Hematopoietic multipotent progenitor cell treated with erythropoietin and hydrocortisone succinate and interleukin-3 and kit ligand, for 15 days (in vitro differentiated cells): Measurements from ENCODE around the gene PHB1.
"Not testable (repeated sequence)": the region's sequence is repeated elsewhere in the genome, so short reads cannot be mapped to it uniquely, and the experiment has no call there.

ENCODE experiments used
- DNase-seq: peaks from one replicate; pipeline ENCODE4 v3.0.0-alpha.2; 2015; ENCODE audit warnings: low spot score

PHB1 gene

GRCh38 chr17:49406421-49407061 is 8.1 kb downstream of the PHB1 start:
- no peak for DNase-seq

- no peak for DNase-seq
Measured at GRCh38 chr17:49404906-49405305, 9.8 kb downstream of the PHB1 start.

DNA sequence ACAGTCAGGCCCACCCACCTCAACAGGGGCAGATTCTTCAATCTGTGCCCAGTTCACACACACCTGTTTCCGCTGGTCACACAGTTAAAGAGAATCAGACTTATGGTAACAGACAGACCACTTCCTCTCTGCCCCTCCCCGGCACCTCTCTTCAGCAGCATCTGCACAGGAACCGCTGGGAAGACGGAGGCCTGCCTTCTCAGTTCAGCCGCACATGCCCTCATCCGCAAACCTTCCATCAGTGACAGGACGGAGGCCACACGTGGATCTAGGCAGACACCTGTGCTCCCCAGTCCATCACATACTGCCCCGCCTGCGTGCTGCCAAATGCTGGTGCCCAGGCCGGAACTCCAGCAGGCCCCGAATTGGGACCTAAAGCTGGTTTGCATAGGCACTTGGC is 10.3 kb downstream of the PHB1 start:
- DNase-seq, result no peak

DNA sequence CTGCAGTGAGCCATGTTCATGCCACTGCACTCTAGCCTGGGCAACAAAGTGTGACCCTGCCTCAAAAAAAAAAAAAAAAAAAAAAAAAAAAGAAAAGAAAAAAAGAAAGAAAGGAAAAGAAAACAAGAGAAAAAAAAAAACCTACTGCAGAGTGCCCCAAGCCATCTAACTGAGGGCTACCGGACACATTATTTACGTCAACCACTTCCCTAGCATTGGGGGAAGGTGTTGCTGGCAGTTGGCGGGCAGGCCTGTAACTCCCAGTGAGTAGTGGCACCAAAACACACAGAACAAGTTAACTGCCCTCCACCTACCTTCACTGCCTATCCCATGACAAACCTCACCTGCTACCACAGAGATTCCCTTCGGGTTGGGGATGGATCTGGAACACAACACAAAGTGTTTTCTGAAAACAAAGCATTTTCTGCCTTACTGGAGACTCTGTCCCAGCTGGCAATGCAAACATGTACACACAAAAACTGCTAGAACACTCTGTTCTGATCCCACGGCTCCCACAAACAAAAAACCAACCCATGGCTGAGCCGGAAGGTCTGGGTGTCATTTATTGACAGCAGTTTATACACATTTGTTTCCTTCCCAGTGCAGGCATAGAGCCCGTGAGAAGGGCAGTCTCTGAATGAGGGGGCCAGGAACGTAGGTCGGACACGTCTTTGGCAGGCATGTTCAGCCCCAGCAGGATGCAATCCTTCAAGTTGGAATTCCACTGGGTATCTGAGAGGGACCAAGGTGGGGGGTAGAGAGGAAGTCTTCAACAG is 11.0 kb downstream of the PHB1 start:
- no peak for DNase-seq

GRCh38 chr17:49402706-49403105 is 12.0 kb downstream of the PHB1 start:
- DNase-seq, result no peak

GRCh38 chr17:49401971-49402611 is 12.6 kb downstream of the PHB1 start:
- no peak for DNase-seq

DNA sequence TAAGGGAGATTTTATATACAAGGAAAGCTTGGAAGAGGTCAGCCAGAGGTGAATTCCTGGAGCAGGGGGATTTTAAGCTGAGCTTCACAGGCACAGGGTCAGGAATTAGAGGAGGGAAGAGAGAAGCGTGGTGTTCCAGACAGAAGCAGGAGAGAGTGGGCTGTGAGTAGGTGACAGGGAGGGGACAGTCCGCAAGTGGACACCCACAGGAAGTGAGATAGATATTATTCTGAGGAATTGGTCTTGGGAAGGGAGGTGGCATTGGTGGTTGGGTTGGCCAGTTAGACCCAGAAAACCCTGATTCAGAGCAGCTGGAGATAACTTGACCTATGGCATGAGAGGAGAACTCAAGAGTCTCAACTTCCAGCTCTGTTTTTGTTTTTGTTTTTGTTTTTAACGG is 14.7 kb downstream of the PHB1 start:
- DNase-seq, result no peak

GRCh38 chr17:49397586-49397985 is 17.1 kb downstream of the PHB1 start:
- DNase-seq, result no peak

- DNase-seq, result no peak
Measured at GRCh38 chr17:49393491-49394255, 21.0 kb downstream of the PHB1 start.

- DNase-seq, result no peak
Measured at GRCh38 chr17:49390548-49391324, 23.9 kb downstream of the PHB1 start.

- DNase-seq, result not testable (repeated sequence)
Measured at GRCh38 chr17:49389514-49390347, 25.0 kb downstream of the PHB1 start.

DNA sequence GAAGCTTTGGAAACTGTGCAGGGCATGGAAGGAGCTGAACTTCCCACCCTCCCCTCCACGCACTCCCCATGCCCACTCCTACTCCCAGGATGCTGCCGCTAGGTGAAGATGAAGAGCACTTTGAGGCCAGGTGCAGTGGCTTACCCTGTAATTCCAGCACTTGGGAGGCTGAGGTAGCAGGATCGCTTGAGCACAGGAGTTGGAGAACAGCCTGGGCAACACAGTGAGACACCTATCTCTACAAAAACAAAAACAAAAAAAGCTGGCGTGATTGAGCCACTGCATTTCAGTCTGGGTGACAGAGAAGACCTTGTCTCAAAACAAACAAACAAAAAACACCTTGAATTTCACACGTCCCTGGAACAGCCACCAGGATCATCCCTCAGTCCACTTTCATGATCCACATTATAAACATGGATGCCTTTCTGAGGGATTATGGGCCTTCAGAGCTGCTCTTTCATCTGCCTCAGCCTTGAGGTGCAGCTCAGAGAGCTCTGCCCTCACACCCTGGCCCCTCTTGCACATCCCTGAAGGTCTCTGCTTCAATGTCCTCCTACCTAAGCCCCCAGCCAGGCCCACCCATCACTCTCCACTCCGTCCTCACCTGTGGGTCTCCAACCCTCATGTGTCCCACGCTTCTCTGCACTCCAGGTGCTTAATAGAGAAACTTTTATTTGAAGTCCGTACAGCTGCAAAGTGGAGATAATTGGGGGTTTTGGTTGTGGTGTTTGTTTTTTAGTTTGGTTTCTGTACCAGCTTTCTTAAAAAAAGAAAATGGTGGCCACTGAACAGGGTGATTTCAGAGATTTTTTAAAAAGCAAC is 25.8 kb downstream of the PHB1 start:
- no peak for DNase-seq

DNA sequence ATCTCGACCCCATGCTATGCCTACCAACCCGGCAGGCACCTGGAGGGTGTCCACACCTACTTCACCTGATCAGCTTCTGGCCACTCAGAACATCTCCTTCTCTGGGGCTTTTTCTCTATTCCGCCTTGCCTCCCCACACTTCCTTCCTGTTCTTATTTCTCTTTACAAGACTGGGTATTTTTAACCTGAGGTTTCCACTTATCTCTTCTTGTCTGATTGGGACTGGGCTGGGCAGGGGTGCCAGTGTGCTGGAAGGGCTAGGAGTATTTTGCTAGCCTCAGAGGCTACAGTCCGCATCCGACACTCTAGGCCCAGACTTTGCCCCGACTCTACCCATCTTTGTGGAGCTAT is 26.4 kb downstream of the PHB1 start:
- DNase-seq, result no peak

- no peak for DNase-seq
Measured at GRCh38 chr17:49387498-49388289, 27.0 kb downstream of the PHB1 start.

DNA sequence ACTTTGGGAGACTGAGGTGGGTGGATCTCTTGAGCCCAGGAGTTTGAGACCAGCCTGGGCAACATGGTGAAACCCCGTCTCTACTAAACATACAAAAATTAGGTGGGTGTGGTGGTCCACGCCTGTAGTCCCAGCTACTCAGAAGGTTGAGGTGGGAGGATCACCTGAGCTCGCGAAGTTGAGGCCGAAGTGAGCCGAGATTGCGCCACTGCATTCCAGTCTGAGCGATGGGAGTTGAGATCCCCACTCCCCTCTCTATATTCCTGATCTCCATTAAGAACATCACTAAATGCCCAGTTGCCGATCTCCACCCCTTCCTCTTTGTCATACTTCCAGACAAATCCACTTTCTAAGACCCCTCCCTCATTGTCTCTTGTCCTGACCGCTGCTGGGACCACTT is 28.3 kb downstream of the PHB1 start:
- DNase-seq, result no peak

DNA sequence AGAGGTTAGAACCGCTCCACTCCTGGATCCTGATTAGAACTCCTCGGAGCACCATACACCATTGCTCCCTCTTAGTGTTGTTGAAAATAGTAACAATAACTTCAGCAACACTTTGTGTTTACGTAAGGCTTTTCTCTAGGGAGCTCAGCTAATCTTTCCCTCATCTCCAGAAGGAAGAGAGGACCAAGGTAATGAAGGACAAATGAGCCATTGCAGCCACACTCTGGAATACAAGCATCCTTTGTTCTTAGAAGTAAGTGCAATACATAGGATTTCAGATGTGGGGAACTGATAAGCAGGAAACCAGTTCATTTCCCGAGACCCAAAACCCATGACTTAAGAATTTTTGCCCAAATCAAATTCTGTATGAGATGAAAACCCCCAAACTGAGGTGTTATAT is 29.7 kb downstream of the PHB1 start:
- no peak for DNase-seq

DNA sequence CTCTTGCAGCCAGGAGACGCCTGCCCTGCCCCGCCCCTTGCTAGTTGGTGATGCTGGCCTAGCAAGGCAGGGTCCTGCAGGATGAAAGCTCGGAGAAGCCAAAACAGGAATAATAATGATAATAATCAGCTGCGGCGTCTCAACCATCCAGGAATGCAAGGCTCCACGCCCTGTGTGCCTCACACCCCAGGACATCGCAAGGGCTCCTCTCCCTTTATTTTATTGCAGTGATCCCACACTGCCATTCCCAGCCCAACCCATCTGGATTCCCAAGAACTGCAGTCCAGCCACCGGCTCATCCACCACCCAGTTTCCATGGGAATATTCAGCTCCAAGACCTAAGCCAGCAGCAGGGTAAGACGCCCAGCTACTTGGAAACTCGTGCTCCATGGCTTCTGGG is 31.6 kb downstream of the PHB1 start:
- no peak for DNase-seq

GRCh38 chr17:49382556-49382955 is 32.1 kb downstream of the PHB1 start:
- no peak for DNase-seq

DNA sequence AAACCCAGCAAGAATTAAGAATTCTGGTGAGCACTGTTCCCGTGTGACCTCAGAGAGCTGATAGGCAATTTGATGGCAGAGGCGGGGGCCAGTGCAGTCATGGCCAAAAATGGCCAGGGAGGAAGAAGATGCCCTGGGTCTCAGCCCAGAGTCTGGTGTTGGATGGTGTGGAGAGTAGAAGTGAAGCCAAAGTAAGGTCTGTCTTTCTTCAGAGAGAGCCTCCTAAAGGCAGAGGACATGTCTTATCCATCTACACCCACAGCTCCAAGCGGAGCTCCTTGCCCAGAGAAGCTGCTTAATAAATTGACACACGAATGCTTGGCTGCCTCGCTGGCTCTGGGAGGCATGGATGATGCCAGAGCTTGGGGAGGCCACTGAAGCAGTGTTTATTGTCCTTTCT is 32.9 kb downstream of the PHB1 start:
- DNase-seq, result no peak
